ENCODE measurements around the gene SCART1.

The SCART1 gene

DNA sequence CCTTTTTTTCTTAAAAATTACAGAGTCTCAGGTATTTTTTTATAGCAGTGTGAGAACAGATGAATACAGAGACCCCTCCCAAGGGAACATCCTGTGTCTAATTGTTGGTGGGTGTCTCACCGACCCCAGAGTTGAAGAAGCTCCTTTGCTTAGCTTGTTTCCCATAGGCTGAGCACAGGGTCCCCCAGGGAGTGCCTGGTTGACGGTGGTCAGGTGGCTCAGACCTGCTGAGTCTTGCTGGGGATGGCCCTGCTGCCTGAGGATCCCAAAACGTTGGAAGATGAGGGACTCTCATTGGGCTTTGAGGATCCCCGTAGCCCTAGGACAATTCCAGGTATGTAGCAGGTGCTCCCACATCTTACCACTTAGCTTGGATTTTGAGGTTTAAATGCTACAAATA lies 19.5 kb downstream of the SCART1 start:
- no peak for TF ChIP-seq CTCF (IDR thresholded peaks at IDR 0.05)
- DNase-seq (ENCODE audit: low spot score): no peak
- Histone ChIP-seq H3K4me3 (no peak overlapping the region), H3K27ac (no peak overlapping the region)

- Histone ChIP-seq H3K27ac (no peak overlapping the region), H3K4me3 (no peak overlapping the region)
- no peak for TF ChIP-seq CTCF (IDR thresholded peaks at IDR 0.05)
- no peak for DNase-seq (ENCODE audit: low spot score)
Observed at GRCh38 chr10:133474027-133474426, 20.3 kb downstream of the SCART1 start.

DNA sequence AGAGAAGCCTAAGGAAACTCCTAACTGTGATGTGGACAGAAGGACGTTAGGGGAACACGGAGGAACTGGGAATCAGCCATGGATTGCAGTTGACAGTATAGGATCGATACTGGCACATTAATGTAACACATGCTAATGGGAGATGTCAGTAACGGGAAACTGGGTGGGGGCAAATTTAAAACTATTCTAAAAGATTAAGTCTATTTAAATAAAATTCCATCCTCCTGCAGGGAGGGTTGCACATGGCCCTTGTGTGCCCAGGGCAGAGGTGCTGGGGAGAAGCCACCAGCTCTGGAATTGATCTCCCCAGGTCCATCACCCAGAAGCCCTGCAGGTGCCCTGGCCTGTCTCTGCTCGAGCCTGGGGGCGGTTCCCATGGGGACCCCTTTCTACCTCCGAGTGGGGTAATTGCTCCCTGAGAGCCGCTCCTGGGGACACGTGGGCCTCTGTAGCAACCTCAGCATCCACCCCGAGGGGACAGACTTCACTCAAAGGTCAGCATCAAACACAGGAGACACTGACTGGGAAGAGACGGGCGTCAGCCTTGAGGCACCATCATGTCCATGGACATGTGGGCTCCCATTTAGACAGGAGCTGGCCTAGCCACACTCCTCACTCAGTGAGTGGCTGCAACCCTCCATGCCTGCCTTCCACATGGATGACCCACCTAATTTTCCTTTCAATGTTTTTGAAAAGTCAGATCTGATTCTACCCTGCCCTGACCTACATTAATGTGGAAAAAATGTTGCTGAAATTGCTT lies 21.1 kb downstream of the SCART1 start:
- no peak for TF ChIP-seq CTCF (IDR thresholded peaks at IDR 0.05)
- Histone ChIP-seq H3K4me3 (no peak overlapping the region), H3K27ac (no peak overlapping the region)
- DNase-seq (ENCODE audit: low spot score): no peak

DNA sequence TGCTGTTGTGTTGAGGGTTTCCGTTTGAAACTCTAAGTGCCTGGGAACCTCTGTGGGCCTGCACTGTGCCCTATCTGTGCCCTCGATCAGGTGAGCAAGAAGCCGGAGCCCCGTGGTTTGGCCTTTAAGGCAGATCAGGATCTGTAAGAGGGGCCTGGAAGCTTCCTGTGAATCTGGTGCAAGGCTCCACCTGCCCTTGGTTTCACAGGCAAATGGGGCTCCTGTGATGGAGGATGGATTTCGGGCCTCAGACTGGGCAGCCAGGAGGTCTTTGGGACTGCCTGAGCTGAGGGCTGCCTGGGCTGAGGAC lies 21.6 kb downstream of the SCART1 start:
- Histone ChIP-seq H3K27ac (no peak overlapping the region), H3K4me3 (no peak overlapping the region)
- no peak for TF ChIP-seq CTCF (IDR thresholded peaks at IDR 0.05)
- no peak for DNase-seq (ENCODE audit: low spot score)

DNA sequence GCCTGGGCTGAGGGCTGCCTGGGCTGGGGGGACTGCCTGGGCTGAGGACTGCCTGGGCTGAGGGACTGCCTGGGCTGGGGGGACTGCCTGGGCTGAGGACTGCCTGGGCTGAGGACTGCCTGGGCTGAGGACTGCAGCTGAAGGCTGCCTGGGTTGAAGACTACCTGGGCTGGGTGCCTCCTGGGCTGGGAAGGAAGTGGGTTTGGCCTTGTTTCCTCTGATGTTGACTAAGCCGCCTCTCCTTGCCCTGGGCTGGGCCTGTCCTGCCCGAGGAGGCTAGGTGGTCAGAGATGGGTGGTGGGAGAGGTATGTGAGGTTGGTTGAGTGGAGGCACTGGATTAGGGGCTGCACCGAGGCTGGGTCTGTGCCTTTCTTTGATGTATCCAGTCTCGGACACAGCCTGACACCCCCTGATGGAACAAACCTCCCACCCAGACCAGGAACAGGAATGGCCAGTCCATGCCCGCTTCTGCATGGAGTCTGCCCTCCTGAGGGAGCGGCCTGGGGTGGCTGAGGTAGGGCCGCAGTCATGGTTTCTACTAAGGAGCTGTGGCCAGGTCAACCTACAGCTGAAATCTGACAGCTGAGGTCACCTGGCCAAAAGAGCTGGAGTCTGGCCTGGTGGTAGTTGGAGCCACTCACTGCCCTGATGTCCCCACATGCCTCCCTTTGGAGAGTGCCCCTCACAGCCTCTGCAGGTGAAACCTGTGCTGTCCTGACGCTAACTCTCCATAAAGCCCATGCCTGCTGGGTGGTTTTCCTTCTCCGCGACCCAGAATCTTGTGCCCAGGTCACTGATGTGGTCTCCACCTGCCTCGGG lies 22.3 kb downstream of the SCART1 start:
- DNase-seq (ENCODE audit: low spot score): no peak
- Histone ChIP-seq H3K27ac (no peak overlapping the region), H3K4me3 (no peak overlapping the region)
- no peak for TF ChIP-seq CTCF (IDR thresholded peaks at IDR 0.05)

GRCh38 chr10:133476641-133476990 lies 22.9 kb downstream of the SCART1 start:
- H3K4me3 ChIP-seq: no peak overlapping the region
- H3K27ac ChIP-seq: no peak overlapping the region

More at GRCh38 chr10:133476641-133476990, 22.9 kb downstream of the SCART1 start:
- TF ChIP-seq CTCF (IDR thresholded peaks at IDR 0.05): no peak
- no peak for DNase-seq (ENCODE audit: low spot score)
